RWPE1 (cell line): ENCODE data around the gene PRSS22.

Source experiments
- CTCF ChIA-PET: fragments of 350-600 bp; sonication (Branson Sonifier 250); formaldehyde crosslinking; extraction: SDS; loops from one replicate; lab custom pipeline; 2021; lab: Yijun Ruan, JAX
- POLR2A ChIA-PET: fragments of 400-600 bp; formaldehyde crosslinking; extraction: SDS; loops from one replicate; lab custom pipeline; 2020; ENCODE audit warnings: antibody characterized with exemption; ENCODE audit not compliant: low non-redundant PET; lab: Yijun Ruan, JAX
- DNase-seq: peaks from one replicate; pipeline ENCODE4 v3.0.0; 2012; ENCODE audit warnings: low spot score
- H3K27ac ChIP-seq: fragments of 450-650 bp; 2 replicates; pipeline ENCODE4 v1.5.1; 2017
- TF ChIP-seq, protein P1 (sequence below): fragments of 450-650 bp; conservative IDR thresholded peaks from 2 replicates; pipeline ENCODE4 v1.5.1; 2017; ENCODE audit warnings: low read depth, mild to moderate bottlenecking

The PRSS22 gene

DNA sequence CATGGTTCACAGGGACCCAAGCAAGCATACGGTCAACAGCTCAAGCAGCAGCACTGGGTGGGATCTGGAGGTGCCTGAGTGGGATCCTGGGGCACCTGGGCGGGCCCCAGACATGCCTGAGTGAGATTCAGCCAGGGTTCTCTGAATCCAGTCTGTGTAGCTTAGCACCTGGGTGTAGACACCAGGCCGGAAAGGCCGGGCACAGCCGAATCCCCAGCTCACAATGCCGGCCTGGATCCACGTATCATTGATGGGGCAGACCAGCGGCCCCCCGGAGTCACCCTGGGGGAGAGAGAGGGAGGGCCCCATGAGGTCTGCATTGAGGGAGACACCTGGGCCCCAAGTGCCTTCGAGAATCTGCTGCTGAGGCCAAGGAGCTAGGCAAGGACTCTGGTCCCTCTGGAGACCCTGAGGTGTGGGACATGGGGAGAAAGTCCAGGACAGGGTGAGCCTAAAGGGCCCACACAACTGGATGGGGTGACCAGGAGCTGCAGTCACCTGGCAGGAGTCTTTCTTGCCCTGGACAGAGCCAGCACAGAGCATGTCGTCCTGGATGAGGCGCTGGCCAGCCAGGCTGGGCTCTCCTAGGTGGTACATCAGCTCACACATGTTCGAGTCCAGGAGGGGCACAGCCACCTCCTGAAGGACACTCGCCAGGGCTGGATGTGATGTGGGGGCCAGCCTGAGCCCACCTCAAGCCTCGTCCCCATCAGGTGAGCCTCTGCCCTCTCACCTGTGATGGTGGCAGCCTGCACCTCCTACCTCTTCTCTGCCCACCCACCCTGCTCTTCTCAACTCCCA lies 18.1 kb downstream of the PRSS22 start:
- TF ChIP-seq, protein P1, sequence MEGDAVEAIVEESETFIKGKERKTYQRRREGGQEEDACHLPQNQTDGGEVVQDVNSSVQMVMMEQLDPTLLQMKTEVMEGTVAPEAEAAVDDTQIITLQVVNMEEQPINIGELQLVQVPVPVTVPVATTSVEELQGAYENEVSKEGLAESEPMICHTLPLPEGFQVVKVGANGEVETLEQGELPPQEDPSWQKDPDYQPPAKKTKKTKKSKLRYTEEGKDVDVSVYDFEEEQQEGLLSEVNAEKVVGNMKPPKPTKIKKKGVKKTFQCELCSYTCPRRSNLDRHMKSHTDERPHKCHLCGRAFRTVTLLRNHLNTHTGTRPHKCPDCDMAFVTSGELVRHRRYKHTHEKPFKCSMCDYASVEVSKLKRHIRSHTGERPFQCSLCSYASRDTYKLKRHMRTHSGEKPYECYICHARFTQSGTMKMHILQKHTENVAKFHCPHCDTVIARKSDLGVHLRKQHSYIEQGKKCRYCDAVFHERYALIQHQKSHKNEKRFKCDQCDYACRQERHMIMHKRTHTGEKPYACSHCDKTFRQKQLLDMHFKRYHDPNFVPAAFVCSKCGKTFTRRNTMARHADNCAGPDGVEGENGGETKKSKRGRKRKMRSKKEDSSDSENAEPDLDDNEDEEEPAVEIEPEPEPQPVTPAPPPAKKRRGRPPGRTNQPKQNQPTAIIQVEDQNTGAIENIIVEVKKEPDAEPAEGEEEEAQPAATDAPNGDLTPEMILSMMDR, result no peak
- DNase-seq, result no peak
- ChIA-PET POLR2A (no interaction called here), CTCF (interaction anchor here (0.6 to 2.1 kb wide), 7 partner anchors 16 to 120 kb away, joined by 3 to 19 read pairs (median 3); partner anchors contain the start of genes PRSS22 and PRSS27)
- peak overlapping the region; percentile 99 for H3K27ac ChIP-seq

DNA sequence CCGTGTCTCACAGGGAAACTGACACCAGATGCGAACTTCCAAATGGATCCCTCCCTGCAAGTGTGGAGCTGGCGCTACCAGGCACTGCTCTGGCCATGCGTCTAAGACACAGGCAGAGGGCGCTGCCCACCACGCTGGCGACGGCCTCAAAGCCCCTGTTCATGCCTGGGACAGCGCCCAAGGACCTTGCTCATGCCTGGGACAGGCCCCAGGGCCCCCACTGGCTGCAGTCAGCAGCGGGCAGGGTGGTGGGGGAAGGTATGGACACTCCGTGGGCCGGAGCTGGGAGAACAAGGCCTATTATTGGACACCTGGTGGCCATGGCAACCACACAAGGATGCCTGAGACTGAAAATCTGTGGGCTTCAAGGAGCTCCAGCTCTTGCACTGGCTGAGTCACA lies 19.0 kb downstream of the PRSS22 start:
- CTCF ChIA-PET, result interaction anchor here (0.6 to 2.1 kb wide), 8 partner anchors 17 to 119 kb away, joined by 3 to 19 read pairs (median 3); partner anchors contain the start of genes PRSS22 and PRSS27
- POLR2A ChIA-PET, result interaction anchor here (1.1 kb wide), 1 partner anchor 20 kb away, joined by 3 read pairs; the partner anchor contains the start of gene PRSS22
- peak; percentile 40 for DNase-seq
- TF ChIP-seq, protein P1, result peak; percentile 60
- peak overlapping the region; percentile 99 for H3K27ac ChIP-seq

DNA sequence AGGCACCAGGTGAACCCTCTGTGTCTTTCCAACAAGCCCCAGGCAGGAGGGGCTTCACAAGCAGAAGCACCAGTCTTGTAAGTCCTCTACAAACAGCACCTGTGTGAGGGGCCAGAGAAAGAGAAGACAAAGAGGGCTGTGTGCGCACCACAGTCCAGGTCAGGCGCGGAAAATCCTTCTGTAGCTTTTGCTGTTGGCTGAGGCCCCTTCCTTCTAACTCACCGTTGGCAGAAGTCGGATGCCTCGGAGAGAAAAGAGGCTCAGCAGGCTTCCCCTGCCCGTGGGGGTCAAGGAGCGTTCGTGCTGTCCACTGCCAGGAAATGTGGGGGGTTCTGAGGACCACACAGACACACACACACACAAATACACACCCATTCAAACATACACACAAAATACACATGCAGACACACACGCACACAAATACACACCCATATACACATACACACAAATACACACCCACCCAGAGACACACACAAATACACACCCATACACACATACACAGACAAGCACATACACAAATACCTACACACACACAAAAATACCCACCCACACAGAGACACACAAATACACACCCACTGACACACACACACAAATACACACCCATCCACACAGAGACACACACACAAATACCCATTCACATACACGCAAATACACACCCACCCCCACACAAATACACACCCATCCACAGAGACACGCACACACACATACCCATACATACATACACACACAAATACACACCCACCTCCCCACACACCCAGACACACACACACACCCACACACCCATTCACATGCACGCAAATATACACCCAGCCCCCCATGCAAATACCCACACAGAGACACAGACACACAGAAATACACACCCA lies 21.1 kb downstream of the PRSS22 start:
- no peak for DNase-seq
- ChIA-PET CTCF (no interaction called here), POLR2A (interaction anchor here (1.1 kb wide), 1 partner anchor 32 kb away, joined by 3 read pairs; no protein-coding TSS in a partner anchor)
- TF ChIP-seq, protein P1, result no peak
- H3K27ac ChIP-seq, result peak overlapping the region; percentile 99

DNA sequence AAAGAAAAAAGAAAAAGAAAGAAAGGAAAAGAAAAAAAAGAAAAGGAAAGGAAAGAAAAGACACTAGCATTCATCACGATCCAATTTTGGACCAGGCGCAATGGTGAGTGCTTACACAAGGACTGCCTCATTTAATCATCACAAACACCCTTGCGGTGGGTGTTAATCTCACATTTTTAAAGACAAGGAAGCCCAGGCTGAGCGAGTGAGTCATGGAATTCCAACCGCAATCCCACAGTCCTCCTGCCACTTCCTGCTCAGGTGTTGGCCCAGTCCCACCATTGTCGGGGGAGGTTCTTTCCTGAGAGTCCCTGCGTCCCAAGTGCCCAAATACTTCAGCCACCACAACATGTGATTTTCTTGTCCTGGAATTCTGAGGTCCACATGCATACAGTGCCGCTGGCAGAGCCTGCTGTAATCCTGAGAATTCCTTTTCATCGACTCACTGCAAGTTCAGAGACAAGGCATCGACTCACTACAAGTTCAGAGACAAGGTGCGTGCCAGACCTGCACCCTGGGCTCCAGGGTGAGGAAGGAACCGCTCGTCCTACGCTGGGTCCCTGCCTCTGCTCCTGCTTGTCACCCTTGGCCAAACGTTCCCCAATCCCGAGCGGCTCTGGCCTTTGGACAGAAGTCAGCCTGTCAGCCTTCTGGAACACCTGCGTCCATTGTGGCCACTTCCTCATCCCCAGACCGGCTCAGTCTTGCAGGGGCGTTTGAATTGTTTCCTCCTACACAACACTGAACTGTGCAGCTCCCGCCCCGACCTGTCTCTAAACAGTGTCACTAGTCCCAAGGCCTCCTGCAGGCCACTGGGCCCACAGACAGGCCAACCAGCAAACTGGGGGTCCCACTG lies 22.1 kb downstream of the PRSS22 start:
- ChIA-PET POLR2A (interaction anchor here (1.1 kb wide), 1 partner anchor 33 kb away, joined by 3 read pairs; no protein-coding TSS in a partner anchor), CTCF (interaction anchor here (0.6 kb wide), 1 partner anchor 32 kb away, joined by 3 read pairs; no protein-coding TSS in a partner anchor)
- TF ChIP-seq, protein P1, result no peak
- H3K27ac ChIP-seq, result peak overlapping the region; percentile 99
- DNase-seq, result peak; percentile 95

DNA sequence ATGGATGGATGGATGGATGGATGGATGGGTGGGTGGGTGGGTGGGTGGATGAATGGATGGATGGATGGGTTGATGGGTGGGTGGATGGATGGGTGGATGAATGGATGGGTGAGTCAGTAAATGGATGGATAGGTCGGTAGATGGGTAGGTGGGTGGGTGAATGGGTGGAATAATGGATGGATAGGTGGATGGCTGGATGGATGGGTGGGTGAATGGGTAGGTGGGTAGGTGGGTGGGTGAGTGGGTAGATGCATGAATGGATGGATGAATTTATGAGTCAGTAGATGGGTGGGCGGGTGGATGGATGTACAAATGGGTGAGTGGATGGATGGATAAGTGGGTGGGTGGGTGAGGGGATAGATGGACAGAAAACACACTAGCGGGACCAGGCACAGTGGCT lies 23.0 kb downstream of the PRSS22 start:
- TF ChIP-seq, protein P1, result no peak
- no peak for DNase-seq
- CTCF ChIA-PET, result interaction anchor here (0.6 kb wide), 1 partner anchor 33 kb away, joined by 3 read pairs; no protein-coding TSS in a partner anchor
- POLR2A ChIA-PET, result no interaction called here
- H3K27ac ChIP-seq, result peak overlapping the region; percentile 99
